Bronchial epithelial cell (primary cell): ENCODE measurements around the gene PKP1. TPM values are rescaled to one million over a fixed set of nuclear protein-coding genes. Genes with fewer than 3 reads are reported as not detected.

Experiments
- DNase-seq: peaks from one replicate; pipeline ENCODE4 v3.0.0-alpha.2; 2010; ENCODE audit warnings: low read depth
- FAIRE-seq: peaks from 2 replicates; lab custom pipeline; 2011; peaks lifted over from hg19 to GRCh38; lab: Jason Lieb, UNC
- H3K27me3 ChIP-seq: 2 replicates; pipeline ENCODE4 v1.5.1; 2011; ENCODE audit warnings: low read length; ENCODE audit not compliant: control insufficient read depth, insufficient read depth
- H3K36me3 ChIP-seq: 2 replicates; pipeline ENCODE4 v1.5.1; 2011; ENCODE audit warnings: low read length; ENCODE audit not compliant: control insufficient read depth, insufficient read depth
- H3K4me3 ChIP-seq: 2 replicates; pipeline ENCODE4 v1.5.1; 2011; ENCODE audit warnings: mild to moderate bottlenecking, low read depth, low read length, control low read depth
- CTCF ChIP-seq: IDR thresholded peaks from 2 replicates; pipeline ENCODE4 v1.5.1; 2011; ENCODE audit warnings: mild to moderate bottlenecking, moderate library complexity, low read length, control low read depth, inconsistent platforms; ENCODE audit not compliant: insufficient read depth, severe bottlenecking
- total RNA-seq: library from RNA; depleted of rRNA; stranded (reverse); fragments of >200 nt; gene quantifications from 2 replicates; pipeline ENCODE4 v1.2.1, GENCODE V29; 2014

Gene PKP1
- total RNA-seq, 1 donor from 2014 or later = 117 TPM

DNA sequence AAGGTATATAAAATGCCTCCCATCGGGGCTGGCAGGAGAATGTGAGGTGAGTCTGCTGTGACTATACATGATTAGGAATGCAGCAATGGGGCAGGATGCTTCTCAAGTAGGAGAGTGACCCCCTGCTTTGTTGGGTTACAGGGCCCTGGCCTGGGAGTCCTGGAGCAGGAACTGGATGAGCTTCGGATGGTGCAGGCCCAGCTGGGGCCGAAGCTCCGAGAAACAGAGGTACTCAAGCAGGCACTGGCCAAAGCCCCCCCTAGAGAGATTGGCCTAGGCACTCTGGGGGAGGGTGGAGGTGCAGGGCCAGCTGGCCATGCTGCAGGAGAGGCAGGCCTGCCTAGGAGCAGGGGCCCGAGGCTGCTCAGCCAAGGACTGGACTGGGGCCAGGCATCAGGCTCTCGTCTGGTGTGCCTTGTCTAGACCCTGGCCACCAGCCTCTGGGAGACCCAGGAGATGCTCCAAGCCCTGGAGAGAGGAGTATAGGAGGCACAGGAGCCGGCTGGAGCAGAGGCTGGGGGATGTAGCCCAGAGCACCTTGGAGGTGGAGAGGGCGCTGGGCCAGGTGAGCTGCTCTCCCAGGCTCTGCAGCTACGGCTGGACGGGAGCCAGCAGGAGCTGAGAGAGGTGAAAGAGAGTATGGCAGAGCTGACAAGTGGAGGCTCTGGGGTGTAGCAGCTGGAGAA, 32.8 kb upstream of the PKP1 start:
- no peaks in the 10 kb centered on the region for H3K27me3 ChIP-seq
- no peak overlapping the region for H3K4me3 ChIP-seq
- H3K36me3 ChIP-seq = no peaks in the 10 kb centered on the region
- TF ChIP-seq CTCF = no peak
- DNase-seq (no peak), FAIRE-seq (no peak)

DNA sequence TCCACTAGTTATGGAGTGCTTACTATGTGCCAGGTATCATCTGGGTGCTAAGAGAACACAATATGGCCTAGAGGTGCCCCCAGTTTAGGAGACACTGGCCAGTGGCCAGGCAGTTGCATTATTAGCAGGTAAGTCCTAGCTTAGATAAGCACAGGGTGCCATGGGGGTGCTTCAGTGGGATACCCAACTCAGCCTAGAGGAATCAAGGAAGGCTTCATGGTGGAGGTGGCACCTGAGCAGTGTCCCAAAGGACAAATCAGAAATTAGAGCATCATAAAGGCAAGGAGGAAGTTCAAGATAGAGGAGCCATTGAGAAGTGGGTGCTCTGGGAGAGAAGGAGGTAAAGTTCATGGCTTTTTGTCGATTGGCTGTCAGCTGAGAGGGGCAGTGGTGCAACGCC, 31.9 kb upstream of the PKP1 start:
- TF ChIP-seq CTCF = no peak
- DNase-seq = no peak
- FAIRE-seq = no peak
- no peak overlapping the region for H3K4me3 ChIP-seq
- no peaks in the 10 kb centered on the region for H3K36me3 ChIP-seq
- no peaks in the 10 kb centered on the region for H3K27me3 ChIP-seq

- TF ChIP-seq CTCF = no peak
- Histone ChIP-seq H3K27me3 (no peaks in the 10 kb centered on the region), H3K36me3 (no peaks in the 10 kb centered on the region), H3K4me3 (no peak overlapping the region)
- FAIRE-seq (no peak), DNase-seq (no peak)
These were observed 31.4 kb upstream of the PKP1 start for GRCh38 chr1:201251851-201252430.

- H3K27me3 ChIP-seq = no peaks in the 10 kb centered on the region
- no peak overlapping the region for H3K4me3 ChIP-seq
- no peak for FAIRE-seq
- no peak for TF ChIP-seq CTCF
- no peaks in the 10 kb centered on the region for H3K36me3 ChIP-seq
- DNase-seq = no peak
These were observed 30.3 kb upstream of the PKP1 start for GRCh38 chr1:201252944-201253371.

DNA sequence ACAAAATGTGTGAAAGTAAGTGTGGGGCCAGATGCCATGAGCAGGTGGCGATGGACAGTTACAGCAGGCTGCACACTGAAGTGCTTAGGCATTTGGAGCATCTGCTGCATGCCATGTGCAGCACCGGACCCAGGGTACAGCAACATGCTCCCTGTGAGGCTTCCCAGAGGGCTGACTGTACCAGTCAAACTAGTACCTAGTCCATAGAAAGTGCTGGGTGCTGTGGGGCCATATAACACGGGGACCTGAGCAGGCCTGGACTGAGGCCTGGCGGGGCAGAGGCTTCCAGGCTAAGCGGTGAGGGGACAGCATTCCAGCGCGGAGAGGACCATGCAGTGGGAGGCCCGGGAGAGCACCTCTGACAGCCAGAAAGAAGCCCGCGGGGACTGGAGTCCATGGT, 29.9 kb upstream of the PKP1 start:
- H3K4me3 ChIP-seq = no peak overlapping the region
- H3K36me3 ChIP-seq = no peaks in the 10 kb centered on the region
- no peak for TF ChIP-seq CTCF
- DNase-seq = no peak
- no peak for FAIRE-seq
- no peaks in the 10 kb centered on the region for H3K27me3 ChIP-seq
